Kidney (tissue), 14 donors: Measurements from ENCODE around the gene AGO1. TPM values are rescaled to one million over a fixed set of nuclear protein-coding genes. Genes with fewer than 3 reads are reported as not detected.
A peak's percentile ranks its signal among the peaks of the same experiment; 100 is the strongest.

Experiments used
- DNase-seq, 5 donors: peaks; one replicate each; pipeline ENCODE4 v3.0.0-alpha.2; 2013 to 2020
- FAIRE-seq: peaks from 2 replicates; lab custom pipeline; 2012; peaks lifted over from hg19 to GRCh38; lab: Jason Lieb, UNC
- H3K27ac ChIP-seq, 2 donors: one replicate each; pipeline ENCODE4 v1.7.0; 2013; ENCODE audit warnings: low read depth in 2 of 2, low read length in 2 of 2, inconsistent platforms in 1 of 2
- H3K27me3 ChIP-seq: one replicate; pipeline ENCODE4 v1.7.1; 2013; ENCODE audit warnings: low read length, inconsistent platforms; ENCODE audit not compliant: control insufficient read depth, insufficient read depth
- H3K36me3 ChIP-seq, 3 donors: one replicate each; pipeline versions ENCODE4 v1.7.0 to v1.7.1; 2013; ENCODE audit warnings: low read length in 3 of 3, control low read depth in 1 of 3, inconsistent platforms in 1 of 3; ENCODE audit not compliant: insufficient read depth in 3 of 3, control insufficient read depth in 2 of 3
- H3K4me1 ChIP-seq, 3 donors: one replicate each; pipeline versions ENCODE4 v1.7.0 to v1.7.1; 2013; ENCODE audit warnings: low read length in 3 of 3, inconsistent platforms in 1 of 3, low read depth in 1 of 3; ENCODE audit not compliant: control insufficient read depth in 2 of 3, insufficient read depth in 2 of 3
- H3K4me3 ChIP-seq, 3 donors: one replicate each; pipeline versions ENCODE4 v1.7.0 to v1.8.1; 2013; ENCODE audit warnings: low read length in 3 of 3, control low read depth in 1 of 3, inconsistent platforms in 1 of 3
- H3K9ac ChIP-seq, 3 donors: one replicate each; pipeline versions ENCODE4 v1.7.0 to v1.7.1; 2013; ENCODE audit warnings: low read length in 3 of 3, control low read depth in 1 of 3, inconsistent platforms in 1 of 3
- H3K9me3 ChIP-seq, 3 donors: one replicate each; pipeline versions ENCODE4 v1.7.0 to v1.7.1; 2013; ENCODE audit warnings: low read length in 3 of 3, control low read depth in 1 of 3, inconsistent platforms in 1 of 3; ENCODE audit not compliant: control insufficient read depth in 2 of 3, insufficient read depth in 1 of 3
- intact Hi-C: fragments of 100-400 bp; cut with DNase I; formaldehyde crosslinking; loops from one replicate; pipeline ENCODE4 v1.11.1; 2022
- polyA plus RNA-seq: library from polyadenylated mRNA; stranded (reverse); fragments of 350-450 nt; fragmentation: Illumina TruSeq; extraction: RNeasy Lipid Tissue Mini Kit (QIAGEN cat#74804); gene quantifications from one replicate; pipeline ENCODE4 v1.2.3, GENCODE V29; 2014; ENCODE audit warnings: low read depth, low replicate concordance; ENCODE audit not compliant: insufficient read depth
- total RNA-seq: library from RNA; stranded (reverse); fragmentation: NEBNext Ultra II Directional; extraction: Animal tissue kit (Norgen Biotek cat#: 25700); gene quantifications from one replicate; pipeline ENCODE4 v1.2.1, GENCODE V29; 2021
- TF ChIP-seq, protein P1 (sequence below): IDR thresholded peaks from 3 replicates; pipeline ENCODE4 v1.5.1; 2012; ENCODE audit warnings: mild to moderate bottlenecking, moderate library complexity, borderline replicate concordance; ENCODE audit not compliant: insufficient read depth; ENCODE audit errors: extremely low read depth
- donor health status: control.
- donor health status: control.
- donor health status: control.
- donor health status: control.
- donor health status: control.
- donor health status: DM: yes; HTN: yes; CAD: no.
- donor health status: Normal renal cell carcinoma (clear cell type).

AGO1 gene
- total and polyA plus RNA-seq, 2 donors from 2014 or later: 3.3 to 21.4 TPM

DNA sequence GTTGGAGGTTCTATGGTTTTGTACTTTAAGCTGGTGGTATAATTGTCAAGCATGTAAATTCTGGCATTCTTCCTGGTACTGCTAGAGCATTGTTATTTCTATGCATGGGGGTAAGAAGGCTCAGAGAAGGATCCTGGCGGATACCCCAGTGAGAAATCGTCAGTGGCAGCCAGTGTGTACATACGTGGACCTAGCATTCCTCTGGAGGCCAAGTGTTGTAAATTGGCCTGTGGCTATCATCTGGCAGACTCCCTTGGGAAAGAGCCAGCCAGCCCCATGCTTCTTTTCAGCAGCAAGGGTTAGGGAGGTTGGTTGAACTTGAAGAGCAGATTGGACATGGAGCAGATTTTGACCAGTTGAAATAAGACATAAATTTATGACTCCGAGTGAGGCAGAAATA lies 42.7 kb downstream of the AGO1 start:
- Histone ChIP-seq H3K36me3 (no peaks in the 10 kb centered on the region), H3K9me3 (no peaks in the 10 kb centered on the region), H3K27ac (no peak overlapping the region), H3K4me3 (no peak overlapping the region), H3K27me3 (no peaks in the 10 kb centered on the region), H3K9ac (no peak overlapping the region), H3K4me1 (peaks cover 0 to 2% (median 0%) of the 10 kb centered on the region in 3 donors)
- TF ChIP-seq, protein P1, sequence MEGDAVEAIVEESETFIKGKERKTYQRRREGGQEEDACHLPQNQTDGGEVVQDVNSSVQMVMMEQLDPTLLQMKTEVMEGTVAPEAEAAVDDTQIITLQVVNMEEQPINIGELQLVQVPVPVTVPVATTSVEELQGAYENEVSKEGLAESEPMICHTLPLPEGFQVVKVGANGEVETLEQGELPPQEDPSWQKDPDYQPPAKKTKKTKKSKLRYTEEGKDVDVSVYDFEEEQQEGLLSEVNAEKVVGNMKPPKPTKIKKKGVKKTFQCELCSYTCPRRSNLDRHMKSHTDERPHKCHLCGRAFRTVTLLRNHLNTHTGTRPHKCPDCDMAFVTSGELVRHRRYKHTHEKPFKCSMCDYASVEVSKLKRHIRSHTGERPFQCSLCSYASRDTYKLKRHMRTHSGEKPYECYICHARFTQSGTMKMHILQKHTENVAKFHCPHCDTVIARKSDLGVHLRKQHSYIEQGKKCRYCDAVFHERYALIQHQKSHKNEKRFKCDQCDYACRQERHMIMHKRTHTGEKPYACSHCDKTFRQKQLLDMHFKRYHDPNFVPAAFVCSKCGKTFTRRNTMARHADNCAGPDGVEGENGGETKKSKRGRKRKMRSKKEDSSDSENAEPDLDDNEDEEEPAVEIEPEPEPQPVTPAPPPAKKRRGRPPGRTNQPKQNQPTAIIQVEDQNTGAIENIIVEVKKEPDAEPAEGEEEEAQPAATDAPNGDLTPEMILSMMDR: no peak
- no peak for DNase-seq
- intact Hi-C loops: no loop called here
- no peak for FAIRE-seq

DNA sequence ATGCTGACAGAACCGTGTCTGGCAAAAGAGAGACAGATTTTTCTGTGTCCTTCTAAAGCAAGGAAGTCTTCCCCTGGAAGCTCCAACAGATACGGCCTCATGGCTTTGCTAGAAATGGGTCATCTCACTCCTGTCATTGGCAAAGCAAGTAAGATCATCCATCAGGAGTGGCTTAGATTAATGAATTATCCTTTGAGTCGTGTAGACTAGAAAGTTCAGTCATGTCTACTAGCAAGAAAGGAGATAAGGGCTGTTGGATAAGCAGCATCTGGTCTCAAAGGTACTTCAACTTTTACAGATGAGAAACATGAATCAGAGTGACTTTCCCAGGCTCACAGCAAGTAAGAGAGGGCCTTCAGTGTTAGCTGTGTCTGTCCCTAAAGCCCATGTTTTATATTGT lies 44.5 kb downstream of the AGO1 start:
- no peaks in the 10 kb centered on the region for H3K9me3 ChIP-seq
- H3K9ac ChIP-seq: no peak overlapping the region
- peaks cover 0 to 8% (median 0%) of the 10 kb centered on the region in 3 donors for H3K4me1 ChIP-seq
- H3K36me3 ChIP-seq: no peaks in the 10 kb centered on the region
- no peak for FAIRE-seq
- intact Hi-C loops: no loop called here
- H3K27me3 ChIP-seq: no peaks in the 10 kb centered on the region
- no peak for DNase-seq
- TF ChIP-seq, protein P1: no peak
- no peak overlapping the region for H3K27ac ChIP-seq
- no peak overlapping the region for H3K4me3 ChIP-seq

DNA sequence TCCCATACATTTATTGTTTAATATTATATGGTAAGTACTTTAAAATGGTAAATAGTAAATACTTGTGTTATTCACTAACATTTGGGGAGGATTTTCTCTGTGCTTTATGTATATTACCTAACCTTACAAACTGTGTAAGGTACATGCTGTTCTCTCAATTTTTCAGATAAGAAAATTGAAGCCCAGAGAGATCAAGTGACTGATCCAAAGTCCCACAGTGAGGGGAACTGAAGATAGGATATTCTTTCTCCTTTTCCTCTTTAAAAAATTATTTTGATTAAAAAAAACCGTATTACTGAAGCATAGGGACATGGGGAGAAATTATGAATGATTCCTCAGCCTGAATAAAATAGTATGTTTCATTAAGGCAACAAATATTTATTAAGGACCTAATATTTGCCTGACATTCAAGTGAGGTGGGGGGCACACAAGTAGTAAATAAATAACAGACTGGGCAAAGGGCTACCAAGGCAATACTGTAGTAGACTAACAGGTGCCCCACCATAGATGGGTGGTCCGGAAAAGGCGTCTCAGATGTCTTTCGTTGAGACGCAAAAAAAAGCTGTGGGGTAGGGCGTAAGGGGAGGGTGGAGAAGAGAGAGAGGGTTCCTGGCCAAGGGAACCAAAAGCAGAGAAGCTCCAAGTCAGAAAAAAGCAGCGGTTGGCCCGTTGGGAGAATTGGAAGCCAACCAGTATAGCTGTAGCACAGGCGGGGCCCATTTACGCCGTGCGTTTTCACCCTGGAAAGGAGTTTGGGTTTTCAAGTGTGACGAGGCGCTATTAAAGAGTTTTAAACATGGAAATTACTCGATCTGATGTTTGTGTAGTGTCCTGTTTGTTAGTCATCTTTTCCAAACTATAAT lies 47.0 kb downstream of the AGO1 start:
- Histone ChIP-seq H3K27me3 (no peaks in the 10 kb centered on the region), H3K9me3 (no peaks in the 10 kb centered on the region), H3K4me1 (peaks cover 0 to 8% (median 3%) of the 10 kb centered on the region in 3 donors), H3K4me3 (peak overlapping the region; percentile 81 to 94 (median 84)), H3K9ac (peak overlapping the region; percentile 81 to 96 (median 87)), H3K36me3 (no peaks in the 10 kb centered on the region), H3K27ac (peak overlapping the region; percentile 94 to 97)
- TF ChIP-seq, protein P1: no peak
- no peak for FAIRE-seq
- peak; percentile 28 to 75 (median 71) for DNase-seq
- intact Hi-C loops: no loop called here
